Panc1 (cell line): Measurements from ENCODE around the gene CLCN1.

Experiments
- CTCF ChIP-seq: fragments of 450-650 bp; IDR thresholded peaks from 2 replicates; pipeline ENCODE4 v1.5.1; 2017; ENCODE audit warnings: mild to moderate bottlenecking
- POLR2AphosphoS5 ChIP-seq: IDR thresholded peaks from 2 replicates; pipeline ENCODE4 v1.6.1; 2012; ENCODE audit warnings: mild to moderate bottlenecking, low read depth, low read length, moderate library complexity
- REST ChIP-seq, 2 experiments: IDR thresholded peaks; 2 replicates each; pipeline ENCODE4 v1.6.1; 2011 to 2012; ENCODE audit warnings: low read depth in 2 of 2, control low read depth in 1 of 2, low read length in 1 of 2, mild to moderate bottlenecking in 1 of 2, moderate library complexity in 1 of 2; ENCODE audit not compliant: insufficient read depth in 1 of 2
- SIN3A ChIP-seq: IDR thresholded peaks from 2 replicates; pipeline ENCODE4 v1.6.1; 2012; ENCODE audit warnings: low read depth, mild to moderate bottlenecking, low read length, moderate library complexity, borderline replicate concordance; ENCODE audit not compliant: insufficient read depth
- TCF7L2 ChIP-seq: IDR thresholded peaks from 2 replicates; pipeline ENCODE4 v1.6.1; 2011; ENCODE audit warnings: mild to moderate bottlenecking, low read depth, low read length, inconsistent platforms

DNA sequence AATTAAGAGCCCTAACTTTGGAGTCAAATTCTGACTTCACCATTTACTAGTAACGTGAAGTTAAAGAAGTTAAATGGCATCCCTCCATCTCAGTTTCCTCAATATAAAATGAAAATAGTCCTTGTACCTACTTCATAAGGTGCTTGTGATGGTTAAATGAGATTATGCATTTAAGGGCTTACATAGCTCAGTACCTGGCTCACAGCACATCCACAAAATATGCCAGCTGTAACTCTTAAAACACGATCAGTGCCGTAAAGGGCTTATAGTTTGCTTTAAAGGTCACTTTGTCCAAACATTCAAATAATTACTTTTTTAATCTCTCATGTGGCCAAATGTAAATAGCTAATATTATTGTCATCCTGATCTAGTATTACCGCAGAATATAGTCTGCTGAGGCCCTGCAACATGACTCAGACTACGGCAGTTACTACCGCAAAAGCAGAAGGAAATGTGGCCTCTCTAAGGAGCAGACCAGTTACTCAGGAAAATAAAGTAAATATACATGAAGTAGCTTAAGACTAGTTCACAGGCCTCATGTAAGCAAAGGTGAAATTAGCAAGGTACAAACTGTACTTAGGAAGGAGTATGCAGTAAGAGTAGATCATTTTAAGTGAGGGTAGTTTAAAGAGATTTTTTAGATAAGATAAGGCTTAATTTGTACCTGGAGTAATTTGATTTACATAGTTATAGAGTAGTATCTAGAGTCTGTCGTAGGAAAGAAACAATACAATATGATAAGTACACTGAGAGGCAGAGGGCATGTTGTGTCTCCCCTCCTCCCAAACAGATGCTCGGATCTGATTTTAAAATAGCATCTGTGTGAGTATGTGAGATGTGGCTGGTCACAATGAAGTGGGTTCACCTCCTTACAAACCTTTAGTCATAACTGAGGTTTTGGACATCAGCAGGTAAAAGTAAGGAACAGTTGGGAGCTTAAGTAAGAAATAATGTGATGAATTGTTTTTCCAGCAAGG is 14.7 kb upstream of the CLCN1 start:
- TF ChIP-seq CTCF: no peak
- no peak for TF ChIP-seq POLR2AphosphoS5
- no peak for TF ChIP-seq SIN3A
- TF ChIP-seq REST (IDR thresholded peaks at IDR 0.05; ENCODE audit: insufficient read depth in 1 of 2, low read depth in 2 of 2, low read length in 1 of 2): no peak
- TF ChIP-seq TCF7L2: no peak
